HG03064 (cell line): ENCODE data around the gene KCNS3.
"Not testable (repeated sequence)": the region's sequence is repeated elsewhere in the genome, so short reads cannot be mapped to it uniquely, and the experiment has no call there.

Experiments
- ATAC-seq: cut with Tn5 transposase; IDR thresholded peaks from one replicate; pipeline ENCODE4 v1.9.1; 2021; ENCODE audit warnings: low read depth; ENCODE audit not compliant: unreplicated experiment

The KCNS3 gene

GRCh38 chr2:17936599-17936998 lies 58.1 kb downstream of the KCNS3 start:
- ATAC-seq: no peak

- no peak for ATAC-seq
Measured at GRCh38 chr2:17940091-17940630, 61.7 kb downstream of the KCNS3 start.

- ATAC-seq: no peak
Measured at GRCh38 chr2:17943444-17943843, 65.0 kb downstream of the KCNS3 start.

- ATAC-seq: no peak
Measured at GRCh38 chr2:17947113-17947512, 68.6 kb downstream of the KCNS3 start.

- no peak for ATAC-seq
Measured at GRCh38 chr2:17950006-17950405, 71.5 kb downstream of the KCNS3 start.

GRCh38 chr2:17951563-17951962 lies 73.1 kb downstream of the KCNS3 start:
- ATAC-seq: no peak

GRCh38 chr2:17958466-17959092 lies 80.1 kb downstream of the KCNS3 start:
- ATAC-seq: no peak

GRCh38 chr2:17959356-17959755 lies 80.9 kb downstream of the KCNS3 start:
- ATAC-seq: no peak

GRCh38 chr2:17959833-17960232 lies 81.4 kb downstream of the KCNS3 start:
- no peak for ATAC-seq

GRCh38 chr2:17960925-17961324 lies 82.5 kb downstream of the KCNS3 start:
- ATAC-seq: no peak

GRCh38 chr2:17961789-17962188 lies 83.3 kb downstream of the KCNS3 start:
- ATAC-seq: no peak

- ATAC-seq: no peak
Measured at GRCh38 chr2:17962876-17963275, 84.4 kb downstream of the KCNS3 start.

GRCh38 chr2:17963571-17963970 lies 85.1 kb downstream of the KCNS3 start:
- ATAC-seq: not testable (repeated sequence)

- no peak for ATAC-seq
Measured at GRCh38 chr2:17965196-17965595, 86.7 kb downstream of the KCNS3 start.

- no peak for ATAC-seq
Measured at GRCh38 chr2:17966798-17967197, 88.3 kb downstream of the KCNS3 start.

GRCh38 chr2:17969661-17970060 lies 91.2 kb downstream of the KCNS3 start:
- no peak for ATAC-seq

GRCh38 chr2:17971531-17972125 lies 93.2 kb downstream of the KCNS3 start:
- ATAC-seq: no peak

- no peak for ATAC-seq
Measured at GRCh38 chr2:17972991-17973390, 94.5 kb downstream of the KCNS3 start.

GRCh38 chr2:17975401-17975800 lies 96.9 kb downstream of the KCNS3 start:
- no peak for ATAC-seq

GRCh38 chr2:17976871-17977746 lies 98.6 kb downstream of the KCNS3 start:
- ATAC-seq: no peak

- no peak for ATAC-seq
Measured at GRCh38 chr2:17979707-17980106, 101.2 kb downstream of the KCNS3 start.
